ENCODE measurements around the gene KRTAP3-2.

DNA sequence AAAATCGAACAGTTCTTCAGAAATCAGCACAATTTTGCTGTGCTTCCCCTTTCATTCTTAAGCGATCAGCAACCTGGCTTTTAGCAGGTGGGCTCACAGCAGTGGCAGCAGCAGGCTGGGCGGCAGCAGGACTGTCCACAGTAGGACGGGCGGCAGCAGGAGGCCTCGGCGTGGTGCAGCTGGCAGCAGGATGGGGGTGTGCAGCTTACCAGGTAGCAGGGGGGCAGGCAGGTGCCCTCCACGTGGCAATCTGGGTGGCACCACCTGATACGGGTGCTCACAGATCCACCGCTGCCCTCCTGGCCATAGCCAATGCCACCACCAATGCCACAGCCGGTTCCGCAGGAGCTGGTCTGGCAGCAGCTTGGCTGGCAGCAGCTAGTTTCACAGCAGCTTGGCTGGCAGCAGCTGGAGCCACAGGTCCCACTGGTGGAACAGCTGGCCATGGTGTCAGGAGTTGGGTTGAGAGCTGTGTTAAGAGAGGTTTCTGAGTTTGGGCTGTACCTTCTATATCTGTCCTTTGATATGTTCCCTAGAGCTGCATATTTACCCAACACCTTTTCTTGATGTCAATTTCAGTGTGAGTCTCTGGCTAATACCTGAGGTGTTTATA lies 30.0 kb upstream of the KRTAP3-2 start, which contains the start of gene KRTAP1-4:
- TF ChIP-seq, protein P1, sequence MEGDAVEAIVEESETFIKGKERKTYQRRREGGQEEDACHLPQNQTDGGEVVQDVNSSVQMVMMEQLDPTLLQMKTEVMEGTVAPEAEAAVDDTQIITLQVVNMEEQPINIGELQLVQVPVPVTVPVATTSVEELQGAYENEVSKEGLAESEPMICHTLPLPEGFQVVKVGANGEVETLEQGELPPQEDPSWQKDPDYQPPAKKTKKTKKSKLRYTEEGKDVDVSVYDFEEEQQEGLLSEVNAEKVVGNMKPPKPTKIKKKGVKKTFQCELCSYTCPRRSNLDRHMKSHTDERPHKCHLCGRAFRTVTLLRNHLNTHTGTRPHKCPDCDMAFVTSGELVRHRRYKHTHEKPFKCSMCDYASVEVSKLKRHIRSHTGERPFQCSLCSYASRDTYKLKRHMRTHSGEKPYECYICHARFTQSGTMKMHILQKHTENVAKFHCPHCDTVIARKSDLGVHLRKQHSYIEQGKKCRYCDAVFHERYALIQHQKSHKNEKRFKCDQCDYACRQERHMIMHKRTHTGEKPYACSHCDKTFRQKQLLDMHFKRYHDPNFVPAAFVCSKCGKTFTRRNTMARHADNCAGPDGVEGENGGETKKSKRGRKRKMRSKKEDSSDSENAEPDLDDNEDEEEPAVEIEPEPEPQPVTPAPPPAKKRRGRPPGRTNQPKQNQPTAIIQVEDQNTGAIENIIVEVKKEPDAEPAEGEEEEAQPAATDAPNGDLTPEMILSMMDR (IDR thresholded peaks at IDR 0.05), result no peak
- no peak for TF ChIP-seq POLR2A (IDR thresholded peaks at IDR 0.05)

Measured in body of pancreas (tissue), 4 donors.